Tibial nerve (tissue), 4 donors: ENCODE measurements around the gene RNF126.

Experiments used
- CTCF ChIP-seq, 5 experiments: fragments of 200-600 bp in 3 of 5; fragments of 450-650 bp in 2 of 5; sonication (generic) in 3 of 5; IDR thresholded peaks; one replicate each; pipeline ENCODE4 v1.5.1; 2016 to 2019; ENCODE audit warnings: antibody characterized with exemption in 5 of 5, mild to moderate bottlenecking in 3 of 5, moderate library complexity in 2 of 5
- EP300 ChIP-seq, 2 donors: sonication (generic); formaldehyde crosslinking; IDR thresholded peaks; one replicate each; pipeline ENCODE4 v1.6.1; 2017; ENCODE audit warnings: antibody characterized with exemption in 2 of 2, mild to moderate bottlenecking in 1 of 2
- POLR2A ChIP-seq, 2 donors: fragments of 450-650 bp; IDR thresholded peaks; one replicate each; pipeline ENCODE4 v1.6.1; 2017; ENCODE audit warnings: antibody characterized with exemption in 2 of 2, mild to moderate bottlenecking in 2 of 2, moderate library complexity in 2 of 2

GRCh38 chr19:638906-639252 lies 24.1 kb downstream of the RNF126 start:
- TF ChIP-seq CTCF (IDR thresholded peaks at IDR 0.05) (no peak), POLR2A (IDR thresholded peaks at IDR 0.05) (no peak), EP300 (IDR thresholded peaks at IDR 0.05) (no peak)
